Liver (tissue), 9 donors: ENCODE results near the gene HADHB. TPM values are rescaled to one million over a fixed set of nuclear protein-coding genes. Genes with fewer than 3 reads are reported as not detected.

Source experiments
- DNase-seq: peaks from one replicate; pipeline ENCODE4 v3.0.0-alpha.2; 2017; ENCODE audit warnings: low spot score
- H3K27ac ChIP-seq, 2 donors: one replicate each; pipeline ENCODE4 v1.7.0; 2013; ENCODE audit warnings: inconsistent platforms in 2 of 2, low read length in 2 of 2, control low read depth in 1 of 2, low read depth in 1 of 2, mild to moderate bottlenecking in 1 of 2
- H3K27me3 ChIP-seq, 4 donors: one replicate each; pipeline versions ENCODE4 v1.6.1 to v1.7.0; 2013; ENCODE audit warnings: low read length in 3 of 4, inconsistent platforms in 1 of 4, mild to moderate bottlenecking in 1 of 4, moderate library complexity in 1 of 4; ENCODE audit not compliant: control insufficient read depth in 4 of 4, insufficient read depth in 4 of 4
- H3K36me3 ChIP-seq, 4 donors: one replicate each; pipeline versions ENCODE4 v1.6.1 to v1.7.0; 2013; ENCODE audit warnings: low read length in 3 of 4, mild to moderate bottlenecking in 3 of 4, low read depth in 1 of 4, moderate library complexity in 1 of 4; ENCODE audit not compliant: control insufficient read depth in 4 of 4, insufficient read depth in 3 of 4
- H3K4me1 ChIP-seq, 4 donors: one replicate each; pipeline versions ENCODE4 v1.6.1 to v1.7.0; 2013; ENCODE audit warnings: low read length in 3 of 4, mild to moderate bottlenecking in 3 of 4, moderate library complexity in 1 of 4; ENCODE audit not compliant: control insufficient read depth in 4 of 4, insufficient read depth in 4 of 4
- H3K4me3 ChIP-seq, 3 donors: one replicate each; pipeline versions ENCODE4 v1.6.1 to v1.7.0; 2013; ENCODE audit warnings: low read length in 3 of 3, control low read depth in 1 of 3, low read depth in 1 of 3, mild to moderate bottlenecking in 1 of 3
- H3K9ac ChIP-seq, 2 donors: one replicate each; pipeline ENCODE4 v1.7.0; 2013; ENCODE audit warnings: low read length in 2 of 2, mild to moderate bottlenecking in 2 of 2, moderate library complexity in 2 of 2, control low read depth in 1 of 2, low read depth in 1 of 2
- H3K9me3 ChIP-seq, 4 donors: one replicate each; pipeline versions ENCODE4 v1.6.1 to v1.7.0; 2013; ENCODE audit warnings: low read length in 3 of 4; ENCODE audit not compliant: control insufficient read depth in 4 of 4
- CTCF ChIP-seq: fragments of 150-350 bp; IDR thresholded peaks from 2 replicates; pipeline ENCODE4 v1.5.1; 2017; ENCODE audit warnings: improper control_type of control experiment, low read depth, low read length; ENCODE audit not compliant: missing input control
- EGR1 ChIP-seq, 2 donors: IDR thresholded peaks; 2 replicates each; pipeline ENCODE4 v1.6.1; 2016 to 2018; ENCODE audit warnings: antibody characterized with exemption in 2 of 2, low read depth in 2 of 2
- FOXA1 ChIP-seq: IDR thresholded peaks from 2 replicates; pipeline ENCODE4 v1.6.1; 2016; ENCODE audit warnings: antibody characterized with exemption
- FOXA2 ChIP-seq: IDR thresholded peaks from 2 replicates; pipeline ENCODE4 v1.6.1; 2016; ENCODE audit warnings: antibody characterized with exemption
- HNF4G ChIP-seq: IDR thresholded peaks from 2 replicates; pipeline ENCODE4 v1.6.1; 2016; ENCODE audit warnings: antibody characterized with exemption
- JUND ChIP-seq, 2 donors: IDR thresholded peaks; 2 replicates each; pipeline ENCODE4 v1.6.1; 2016; ENCODE audit warnings: antibody characterized with exemption in 2 of 2
- NR2F2 ChIP-seq: IDR thresholded peaks from 2 replicates; pipeline ENCODE4 v1.6.1; 2016; ENCODE audit warnings: antibody characterized with exemption
- RAD21 ChIP-seq, 2 donors: IDR thresholded peaks; 2 replicates each; pipeline ENCODE4 v1.6.1; 2016; ENCODE audit warnings: antibody characterized with exemption in 2 of 2, mild to moderate bottlenecking in 2 of 2
- RXRA ChIP-seq, 2 donors: IDR thresholded peaks; 2 replicates each; pipeline ENCODE4 v1.6.1; 2017 to 2018; ENCODE audit warnings: antibody characterized with exemption in 2 of 2, mild to moderate bottlenecking in 1 of 2
- SP1 ChIP-seq: IDR thresholded peaks from 2 replicates; pipeline ENCODE4 v1.6.1; 2018; ENCODE audit warnings: antibody characterized with exemption, mild to moderate bottlenecking
- TAF1 ChIP-seq: conservative IDR thresholded peaks from 2 replicates; pipeline ENCODE4 v1.6.1; 2016; ENCODE audit warnings: antibody characterized with exemption, mild to moderate bottlenecking
- ZBTB33 ChIP-seq: IDR thresholded peaks from 2 replicates; pipeline ENCODE4 v1.6.1; 2016; ENCODE audit warnings: antibody characterized with exemption
- WGBS: extraction: QIAGEN DNeasy Blood & Tissue Kit; methylation state at CpG from one replicate; pipeline ENCODE4 v1.1.7; 2013; 5-methylcytosine and 5-hydroxymethylcytosine counted together
- polyA plus RNA-seq, 2 donors: library from polyadenylated mRNA; stranded (reverse) in 1 of 2; unstranded in 1 of 2; fragments of 200-250 nt in 1 of 2; fragments of >200 nt in 1 of 2; fragmentation: Nextera tagmentation in 1 of 2; extraction: Ambion mirVana in 1 of 2; gene quantifications; one replicate each; pipeline versions ENCODE4 v1.2.1 to v1.2.3, GENCODE V29; 2013 to 2015
- total RNA-seq, 2 donors: library from RNA; depleted of rRNA; stranded (reverse); fragments of >200 nt; gene quantifications; one replicate each; pipeline ENCODE4 v1.2.3, GENCODE V29; 2014
- TF ChIP-seq, protein P1 (sequence below): IDR thresholded peaks from 2 replicates; pipeline ENCODE4 v1.6.1; 2016; ENCODE audit warnings: antibody characterized with exemption
- TF ChIP-seq, protein P2 (sequence below): IDR thresholded peaks from 2 replicates; pipeline ENCODE4 v1.6.1; 2016; ENCODE audit warnings: antibody characterized with exemption, mild to moderate bottlenecking
- donor health status: healthy.
- donor health status: healthy.
- donor health status: healthy.
- donor health status: healthy.
- donor health status: healthy.

The HADHB gene
- total and polyA plus RNA-seq, 4 donors: 103 to 284 (median 261) TPM

- TF ChIP-seq RXRA (IDR thresholded peaks at IDR 0.05): no peak
- no peak for TF ChIP-seq EGR1 (IDR thresholded peaks at IDR 0.05; ENCODE audit: low read depth in 2 of 2)
- no peak for TF ChIP-seq JUND (IDR thresholded peaks at IDR 0.05)
- no peak for TF ChIP-seq ZBTB33
- TF ChIP-seq, protein P1, sequence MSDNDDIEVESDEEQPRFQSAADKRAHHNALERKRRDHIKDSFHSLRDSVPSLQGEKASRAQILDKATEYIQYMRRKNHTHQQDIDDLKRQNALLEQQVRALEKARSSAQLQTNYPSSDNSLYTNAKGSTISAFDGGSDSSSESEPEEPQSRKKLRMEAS: no peak
- TF ChIP-seq CTCF: no peak
- TF ChIP-seq FOXA2: no peak
- TF ChIP-seq NR2F2: no peak
- no peak for TF ChIP-seq HNF4G
- TF ChIP-seq TAF1: no peak
- TF ChIP-seq SP1: no peak
- TF ChIP-seq RAD21 (IDR thresholded peaks at IDR 0.05): no peak
- TF ChIP-seq, protein P2, sequence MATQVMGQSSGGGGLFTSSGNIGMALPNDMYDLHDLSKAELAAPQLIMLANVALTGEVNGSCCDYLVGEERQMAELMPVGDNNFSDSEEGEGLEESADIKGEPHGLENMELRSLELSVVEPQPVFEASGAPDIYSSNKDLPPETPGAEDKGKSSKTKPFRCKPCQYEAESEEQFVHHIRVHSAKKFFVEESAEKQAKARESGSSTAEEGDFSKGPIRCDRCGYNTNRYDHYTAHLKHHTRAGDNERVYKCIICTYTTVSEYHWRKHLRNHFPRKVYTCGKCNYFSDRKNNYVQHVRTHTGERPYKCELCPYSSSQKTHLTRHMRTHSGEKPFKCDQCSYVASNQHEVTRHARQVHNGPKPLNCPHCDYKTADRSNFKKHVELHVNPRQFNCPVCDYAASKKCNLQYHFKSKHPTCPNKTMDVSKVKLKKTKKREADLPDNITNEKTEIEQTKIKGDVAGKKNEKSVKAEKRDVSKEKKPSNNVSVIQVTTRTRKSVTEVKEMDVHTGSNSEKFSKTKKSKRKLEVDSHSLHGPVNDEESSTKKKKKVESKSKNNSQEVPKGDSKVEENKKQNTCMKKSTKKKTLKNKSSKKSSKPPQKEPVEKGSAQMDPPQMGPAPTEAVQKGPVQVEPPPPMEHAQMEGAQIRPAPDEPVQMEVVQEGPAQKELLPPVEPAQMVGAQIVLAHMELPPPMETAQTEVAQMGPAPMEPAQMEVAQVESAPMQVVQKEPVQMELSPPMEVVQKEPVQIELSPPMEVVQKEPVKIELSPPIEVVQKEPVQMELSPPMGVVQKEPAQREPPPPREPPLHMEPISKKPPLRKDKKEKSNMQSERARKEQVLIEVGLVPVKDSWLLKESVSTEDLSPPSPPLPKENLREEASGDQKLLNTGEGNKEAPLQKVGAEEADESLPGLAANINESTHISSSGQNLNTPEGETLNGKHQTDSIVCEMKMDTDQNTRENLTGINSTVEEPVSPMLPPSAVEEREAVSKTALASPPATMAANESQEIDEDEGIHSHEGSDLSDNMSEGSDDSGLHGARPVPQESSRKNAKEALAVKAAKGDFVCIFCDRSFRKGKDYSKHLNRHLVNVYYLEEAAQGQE: no peak
- TF ChIP-seq FOXA1: no peak
- no peaks in the 10 kb centered on the region for H3K9me3 ChIP-seq
- H3K9ac ChIP-seq: no peak overlapping the region
- no peak overlapping the region for H3K4me3 ChIP-seq
- H3K27ac ChIP-seq: no peak overlapping the region
- no peaks in the 10 kb centered on the region for H3K4me1 ChIP-seq
- no peaks in the 10 kb centered on the region for H3K36me3 ChIP-seq
- no peak for DNase-seq
- no peaks in the 10 kb centered on the region for H3K27me3 ChIP-seq
- WGBS: 88% methylated on average over 10 of the region's 10 CpGs
Measured at GRCh38 chr2:26309921-26310320, 65.2 kb downstream of the HADHB start.

DNA sequence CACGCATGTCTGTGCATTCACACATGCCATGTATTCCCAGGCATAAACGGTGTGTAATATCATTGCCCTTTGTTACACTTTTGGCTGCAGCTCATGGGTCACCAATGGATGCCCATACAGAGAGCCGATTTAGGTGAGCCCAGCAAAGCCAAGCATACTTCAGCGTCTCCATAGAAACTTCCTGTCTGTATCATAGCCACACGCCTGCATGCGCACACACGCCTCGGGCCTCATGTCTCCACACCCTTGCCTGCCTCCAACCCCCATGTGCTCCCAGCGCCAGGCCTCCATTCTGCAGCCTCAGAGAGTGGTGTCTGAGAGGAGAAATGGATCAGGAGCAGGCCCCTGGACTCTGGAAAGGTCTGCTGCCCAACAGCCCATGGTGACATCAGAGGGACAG is 67.7 kb downstream of the HADHB start:
- WGBS: 89% methylated on average over 9 of the region's 9 CpGs
- DNase-seq: no peak

More for the DNA sequence above, 67.7 kb downstream of the HADHB start:
- no peak for TF ChIP-seq SP1
- no peak for TF ChIP-seq EGR1 (IDR thresholded peaks at IDR 0.05; ENCODE audit: low read depth in 2 of 2)
- TF ChIP-seq FOXA2: no peak
- TF ChIP-seq JUND (IDR thresholded peaks at IDR 0.05): no peak
- TF ChIP-seq CTCF: no peak
- TF ChIP-seq RAD21 (IDR thresholded peaks at IDR 0.05): no peak
- Histone ChIP-seq H3K27me3 (no peaks in the 10 kb centered on the region), H3K4me1 (no peaks in the 10 kb centered on the region), H3K9me3 (no peaks in the 10 kb centered on the region), H3K9ac (no peak overlapping the region), H3K27ac (no peak overlapping the region), H3K36me3 (no peaks in the 10 kb centered on the region), H3K4me3 (no peak overlapping the region)
